ENCODE data around the gene RBM39.

RBM39 gene

DNA sequence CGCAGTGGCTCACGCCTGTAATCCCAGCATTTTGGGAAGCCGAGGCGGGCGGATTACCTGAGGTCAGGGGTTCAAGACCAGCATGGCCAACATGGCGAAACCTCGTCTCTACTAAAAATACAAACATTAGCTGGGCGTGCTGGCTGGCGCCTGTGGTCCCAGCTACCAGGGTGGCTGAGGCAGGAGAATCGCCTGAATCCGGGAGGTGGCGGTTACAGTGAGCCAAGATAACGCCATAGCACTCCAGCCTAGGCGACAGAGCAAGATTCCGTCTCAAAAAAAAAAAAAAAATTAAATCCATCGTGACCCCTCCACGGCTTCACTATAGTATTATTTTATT, 76.1 kb downstream of the RBM39 start:
- no peak for DNase-seq
- Histone ChIP-seq H3K9ac (ENCODE audit: low read length) (no peak overlapping the region), H2AFZ (ENCODE audit: low read length) (no peak overlapping the region), H3F3A (ENCODE audit: insufficient read depth, low read length) (peaks cover 23% of the 10 kb centered on the region), H3K4me2 (ENCODE audit: low read depth, low read length) (no peak overlapping the region), H3K27ac (ENCODE audit: low read length) (no peak overlapping the region), H3K4me3 (ENCODE audit: low read length) (no peak overlapping the region), H3K9me3 (replicated peaks; ENCODE audit: insufficient read depth, low read length) (no peaks in the 10 kb centered on the region), H3K79me2 (ENCODE audit: low read length) (peaks cover 39% of the 10 kb centered on the region), H3K27me3 (replicated peaks; ENCODE audit: insufficient read depth, low read length) (no peaks in the 10 kb centered on the region), H3K4me1 (ENCODE audit: low read length) (peaks cover 21% of the 10 kb centered on the region), H4K20me1 (ENCODE audit: insufficient read depth, low read length) (peaks cover 26% of the 10 kb centered on the region), H3K9me2 (replicated peaks; ENCODE audit: insufficient read depth, low read length) (no peaks in the 10 kb centered on the region), H3K36me3 (replicated peaks; ENCODE audit: insufficient read depth, low read length) (no peaks in the 10 kb centered on the region; the same call in 1 of the 2 replicates)
- TF ChIP-seq CTCF (IDR thresholded peaks at IDR 0.05; ENCODE audit: low read length), result no peak
- no peak for TF ChIP-seq EZH2phosphoT487 (IDR thresholded peaks at IDR 0.05; ENCODE audit: low read length)
- no peak for TF ChIP-seq EZH2 (optimal IDR thresholded peaks at IDR 0.05; ENCODE audit: low read depth, low read length)

- Histone ChIP-seq H3K36me3 (replicated peaks; ENCODE audit: insufficient read depth, low read length) (no peaks in the 10 kb centered on the region), H3K4me3 (ENCODE audit: low read length) (peak within 1 kb of the TSS; percentile 92), H3K4me1 (ENCODE audit: low read length) (peaks cover 31% of the 10 kb centered on the region), H3K79me2 (ENCODE audit: low read length) (peaks cover 51% of the 10 kb centered on the region), H3K27ac (ENCODE audit: low read length) (peak within 1 kb of the TSS; percentile 80), H3F3A (ENCODE audit: insufficient read depth, low read length) (peaks cover 27% of the 10 kb centered on the region), H3K9me3 (replicated peaks; ENCODE audit: insufficient read depth, low read length) (no peaks in the 10 kb centered on the region), H3K9ac (ENCODE audit: low read length) (peak within 1 kb of the TSS; percentile 96), H4K20me1 (ENCODE audit: insufficient read depth, low read length) (peaks cover 39% of the 10 kb centered on the region), H2AFZ (ENCODE audit: low read length) (peak within 1 kb of the TSS; percentile 89), H3K4me2 (ENCODE audit: low read depth, low read length) (peak within 1 kb of the TSS; percentile 82), H3K9me2 (replicated peaks; ENCODE audit: insufficient read depth, low read length) (no peaks in the 10 kb centered on the region), H3K27me3 (replicated peaks; ENCODE audit: insufficient read depth, low read length) (no peaks in the 10 kb centered on the region)
- DNase-seq, result peak; percentile 93
- TF ChIP-seq EZH2phosphoT487 (IDR thresholded peaks at IDR 0.05; ENCODE audit: low read length) (no peak), CTCF (IDR thresholded peaks at IDR 0.05; ENCODE audit: low read length) (no peak), EZH2 (optimal IDR thresholded peaks at IDR 0.05; ENCODE audit: low read depth, low read length) (no peak)
These were observed 77.4 kb downstream of the RBM39 start, which contains the start of the genes CPNE1 and RBM12 for GRCh38 chr20:35664466-35665206. Gene CPNE1, minus strand, starts transcription at chr20:35664900. Its CDS starts 31,977 bp downstream, at chr20:35632923. Gene RBM12, minus strand, starts transcription at chr20:35664900. Its CDS starts 9,578 bp downstream, at chr20:35655322.

- peaks cover 31% of the 10 kb centered on the region for H3K4me1 ChIP-seq (ENCODE audit: low read length)
- peak overlapping the region; percentile 47 for H2AFZ ChIP-seq (ENCODE audit: low read length)
- H3K79me2 ChIP-seq (ENCODE audit: low read length), result peaks cover 60% of the 10 kb centered on the region
- no peaks in the 10 kb centered on the region for H3K9me3 ChIP-seq (replicated peaks; ENCODE audit: insufficient read depth, low read length)
- no peak for TF ChIP-seq EZH2 (optimal IDR thresholded peaks at IDR 0.05; ENCODE audit: low read depth, low read length)
- no peak; the same call in 1 of the 2 replicates for TF ChIP-seq CTCF (IDR thresholded peaks at IDR 0.05; ENCODE audit: low read length)
- no peak for TF ChIP-seq EZH2phosphoT487 (IDR thresholded peaks at IDR 0.05; ENCODE audit: low read length)
- peak overlapping the region; percentile 96 for H3K9ac ChIP-seq (ENCODE audit: low read length)
- peak overlapping the region; percentile 82 for H3K4me2 ChIP-seq (ENCODE audit: low read depth, low read length)
- H3K27ac ChIP-seq (ENCODE audit: low read length), result peak overlapping the region; percentile 80
- H3F3A ChIP-seq (ENCODE audit: insufficient read depth, low read length), result peaks cover 27% of the 10 kb centered on the region
- H3K27me3 ChIP-seq (replicated peaks; ENCODE audit: insufficient read depth, low read length), result no peaks in the 10 kb centered on the region
- H3K9me2 ChIP-seq (replicated peaks; ENCODE audit: insufficient read depth, low read length), result no peaks in the 10 kb centered on the region
- peak overlapping the region; percentile 92 for H3K4me3 ChIP-seq (ENCODE audit: low read length)
- peaks cover 47% of the 10 kb centered on the region for H4K20me1 ChIP-seq (ENCODE audit: insufficient read depth, low read length)
- peak; percentile 65 for DNase-seq
- no peaks in the 10 kb centered on the region for H3K36me3 ChIP-seq (replicated peaks; ENCODE audit: insufficient read depth, low read length)
These were observed 78.3 kb downstream of the RBM39 start for GRCh38 chr20:35663516-35664465.
